ENCODE measurements around the gene KLHL30. TPM values are rescaled to one million over a fixed set of nuclear protein-coding genes. Genes with fewer than 3 reads are reported as not detected.

KLHL30 gene
- polyA plus RNA-seq, 1 donor (not counting 4 experiments of a cell fraction or from before 2014, with no cell fraction given), result not detected

DNA sequence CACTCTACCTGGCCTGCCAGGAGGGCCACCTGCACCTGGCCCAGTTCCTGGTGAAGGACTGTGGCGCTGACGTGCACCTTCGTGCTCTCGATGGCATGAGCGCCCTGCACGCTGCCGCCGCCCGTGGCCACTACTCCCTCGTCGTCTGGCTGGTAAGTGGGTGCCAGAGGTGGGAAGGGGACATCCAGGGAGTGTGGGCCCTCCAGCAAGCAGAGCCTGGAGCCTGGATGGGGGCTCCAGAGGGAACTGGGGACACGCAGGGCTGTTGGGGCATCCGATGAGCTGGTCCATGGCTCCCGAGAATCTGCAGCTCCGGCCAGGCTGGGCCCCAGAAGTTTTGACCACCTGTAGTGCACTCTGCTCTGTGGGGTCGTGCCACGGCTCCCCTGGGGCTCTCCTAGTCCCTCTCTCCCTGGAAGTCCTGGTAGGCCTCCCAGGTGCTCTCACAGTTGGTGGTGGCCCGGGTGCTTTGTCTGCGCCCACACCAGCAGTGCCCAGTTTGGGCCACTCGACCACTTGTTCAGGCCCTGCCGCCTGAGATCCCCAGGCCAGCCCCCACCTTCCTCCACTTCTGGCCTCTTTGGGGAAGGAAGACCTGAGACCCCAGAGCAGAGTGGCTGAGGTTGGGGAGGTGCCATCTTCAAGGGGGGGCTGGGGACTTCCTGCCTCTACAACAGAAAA lies 33.6 kb upstream of the KLHL30 start:
- H3K36me3 ChIP-seq (ENCODE audit: control insufficient read depth in 2 of 2, extremely low read depth in 1 of 2, insufficient read depth in 2 of 2, low read length in 2 of 2), result no peaks in the 10 kb centered on the region
- H2AFZ ChIP-seq (ENCODE audit: control insufficient read depth, low read length), result no peak overlapping the region
- H3K4me3 ChIP-seq (ENCODE audit: control insufficient read depth in 2 of 3, extremely low read depth in 1 of 3, insufficient read depth in 2 of 3, low read depth in 1 of 3, low read length in 3 of 3), result no peak overlapping the region
- DNase-seq (ENCODE audit: low read depth, low spot score) (no peak), FAIRE-seq (no peak)
- no peak overlapping the region for H3K27ac ChIP-seq (ENCODE audit: control insufficient read depth, insufficient read depth, low read length)
- no peak overlapping the region for H3K9ac ChIP-seq (ENCODE audit: control insufficient read depth, extremely low read depth, insufficient read depth, low read length)
- H4K20me1 ChIP-seq (ENCODE audit: control insufficient read depth, extremely low read depth, insufficient read depth, low read length), result no peaks in the 10 kb centered on the region
- H3K9me3 ChIP-seq (ENCODE audit: control insufficient read depth, low read depth, low read length), result no peaks in the 10 kb centered on the region
- dilution Hi-C loops (cut with MboI; ENCODE audit: extremely low pct_ligation_motif_present, low sequenced_read_pairs), result no loop called here
- H3K27me3 ChIP-seq (ENCODE audit: control insufficient read depth, extremely low read depth, insufficient read depth, low read length), result no peaks in the 10 kb centered on the region
- TF ChIP-seq EZH2 (IDR thresholded peaks at IDR 0.05; ENCODE audit: low read length) (no peak), CTCF (optimal IDR thresholded peaks at IDR 0.05 in 1 of 3, IDR thresholded peaks at IDR 0.05 in 1 of 3, conservative IDR thresholded peaks at IDR 0.05 in 1 of 3; ENCODE audit: extremely low read depth in 1 of 3, insufficient read depth in 2 of 3, low read length in 3 of 3) (no peak)
- H3K79me2 ChIP-seq (ENCODE audit: control insufficient read depth, insufficient read depth, low read length), result no peaks in the 10 kb centered on the region
- H3K4me2 ChIP-seq (ENCODE audit: control insufficient read depth, extremely low read depth, insufficient read depth, low read depth, low read length), result no peak overlapping the region
- H3K9me1 ChIP-seq (ENCODE audit: control insufficient read depth, extremely low read depth, insufficient read depth, low read length), result no peaks in the 10 kb centered on the region
- H3K4me1 ChIP-seq (ENCODE audit: control insufficient read depth, extremely low read depth, insufficient read depth, low read length), result no peaks in the 10 kb centered on the region

- H3K4me1 ChIP-seq (ENCODE audit: control insufficient read depth, extremely low read depth, insufficient read depth, low read length), result no peaks in the 10 kb centered on the region
- H3K4me2 ChIP-seq (ENCODE audit: control insufficient read depth, extremely low read depth, insufficient read depth, low read depth, low read length), result no peak overlapping the region
- no peaks in the 10 kb centered on the region for H4K20me1 ChIP-seq (ENCODE audit: control insufficient read depth, extremely low read depth, insufficient read depth, low read length)
- no peak overlapping the region for H3K9ac ChIP-seq (ENCODE audit: control insufficient read depth, extremely low read depth, insufficient read depth, low read length)
- no peaks in the 10 kb centered on the region for H3K79me2 ChIP-seq (ENCODE audit: control insufficient read depth, insufficient read depth, low read length)
- DNase-seq (ENCODE audit: low read depth, low spot score), result no peak
- TF ChIP-seq EZH2 (IDR thresholded peaks at IDR 0.05; ENCODE audit: low read length), result no peak
- TF ChIP-seq CTCF (optimal IDR thresholded peaks at IDR 0.05 in 1 of 3, IDR thresholded peaks at IDR 0.05 in 1 of 3, conservative IDR thresholded peaks at IDR 0.05 in 1 of 3; ENCODE audit: extremely low read depth in 1 of 3, insufficient read depth in 2 of 3, low read length in 3 of 3), result no peak
- H3K27me3 ChIP-seq (ENCODE audit: control insufficient read depth, extremely low read depth, insufficient read depth, low read length), result no peaks in the 10 kb centered on the region
- no peak for FAIRE-seq
- H3K27ac ChIP-seq (ENCODE audit: control insufficient read depth, insufficient read depth, low read length), result no peak overlapping the region
- dilution Hi-C loops (cut with MboI; ENCODE audit: extremely low pct_ligation_motif_present, low sequenced_read_pairs), result no loop called here
- no peak overlapping the region for H2AFZ ChIP-seq (ENCODE audit: control insufficient read depth, low read length)
- H3K4me3 ChIP-seq (ENCODE audit: control insufficient read depth in 2 of 3, extremely low read depth in 1 of 3, insufficient read depth in 2 of 3, low read depth in 1 of 3, low read length in 3 of 3), result no peak overlapping the region
- no peaks in the 10 kb centered on the region for H3K36me3 ChIP-seq (ENCODE audit: control insufficient read depth in 2 of 2, extremely low read depth in 1 of 2, insufficient read depth in 2 of 2, low read length in 2 of 2)
- H3K9me3 ChIP-seq (ENCODE audit: control insufficient read depth, low read depth, low read length), result no peaks in the 10 kb centered on the region
- H3K9me1 ChIP-seq (ENCODE audit: control insufficient read depth, extremely low read depth, insufficient read depth, low read length), result no peaks in the 10 kb centered on the region
Observed at GRCh38 chr2:238105506-238106338, 32.7 kb upstream of the KLHL30 start.
